Testis (tissue), 3 donors: Measurements from ENCODE around the gene MYL7. TPM values are rescaled to one million over a fixed set of nuclear protein-coding genes. Genes with fewer than 3 reads are reported as not detected.

Source experiments
- DNase-seq: peaks from one replicate; pipeline ENCODE4 v3.0.0-alpha.2; 2019
- H3K27ac ChIP-seq, 2 donors: fragments of 200-600 bp; sonication (generic); one replicate each; pipeline ENCODE4 v1.5.1; 2019
- H3K27me3 ChIP-seq: fragments of 200-600 bp; sonication (generic); one replicate; pipeline ENCODE4 v1.5.1; 2019
- H3K36me3 ChIP-seq: fragments of 200-600 bp; sonication (generic); one replicate; pipeline ENCODE4 v1.5.1; 2017; ENCODE audit warnings: low read depth; ENCODE audit errors: missing control alignments
- H3K4me1 ChIP-seq: fragments of 200-600 bp; sonication (generic); one replicate; pipeline ENCODE4 v1.5.1; 2019
- H3K4me3 ChIP-seq, 2 donors: fragments of 200-600 bp; sonication (generic); one replicate each; pipeline ENCODE4 v1.5.1; 2017 to 2019
- H3K9me3 ChIP-seq: fragments of 200-600 bp; sonication (generic); one replicate; pipeline ENCODE4 v1.5.1; 2017
- CTCF ChIP-seq, 3 experiments: fragments of 450-650 bp in 2 of 3; fragments of 200-600 bp in 1 of 3; sonication (generic) in 1 of 3; IDR thresholded peaks; one replicate each; pipeline ENCODE4 v1.5.1; 2016 to 2019; ENCODE audit warnings: antibody characterized with exemption in 3 of 3, mild to moderate bottlenecking in 2 of 3, moderate library complexity in 1 of 3
- POLR2A ChIP-seq: fragments of 450-650 bp; IDR thresholded peaks from one replicate; pipeline ENCODE4 v1.6.1; 2017; ENCODE audit warnings: antibody characterized with exemption, mild to moderate bottlenecking, moderate library complexity
- WGBS, 2 donors: methylation state at CpG; one replicate each; pipeline ENCODE4 v1.1.5; 2018; 5-methylcytosine and 5-hydroxymethylcytosine counted together
- intact Hi-C: fragments of 100-400 bp; cut with DNase I; formaldehyde crosslinking; loops from one replicate; pipeline ENCODE4 v1.15.1; 2023; ENCODE audit warnings: low total_unique reads
- polyA plus RNA-seq: library from polyadenylated mRNA; stranded (reverse); fragments of 350-450 nt; fragmentation: Illumina TruSeq; extraction: RNeasy Lipid Tissue Mini Kit (QIAGEN cat#74804); gene quantifications from one replicate; pipeline ENCODE4 v1.2.3, GENCODE V29; 2014; ENCODE audit warnings: low read depth, low replicate concordance; ENCODE audit not compliant: insufficient read depth
- total RNA-seq, 2 donors: library from RNA; depleted of rRNA; stranded (reverse); fragments of >200 nt; gene quantifications; one replicate each; pipeline ENCODE4 v1.2.3, GENCODE V29; 2016

Gene MYL7
- total and polyA plus RNA-seq, 3 donors from 2014 or later, result 1.5 to 1.7 TPM; not detected in 1

- no peak overlapping the region for H3K4me3 ChIP-seq
- no peaks in the 10 kb centered on the region for H3K27me3 ChIP-seq
- 82 to 90% methylated on average over 11 to 24 of the region's 25 CpGs for WGBS, 2 donors
- TF ChIP-seq CTCF (IDR thresholded peaks at IDR 0.05), result no peak
- no peak for TF ChIP-seq POLR2A
- intact Hi-C loops, result no loop called here
- H3K36me3 ChIP-seq, result no peaks in the 10 kb centered on the region
- no peaks in the 10 kb centered on the region for H3K4me1 ChIP-seq
- no peaks in the 10 kb centered on the region for H3K9me3 ChIP-seq
- no peak overlapping the region for H3K27ac ChIP-seq
- no peak for DNase-seq
Measured at GRCh38 chr7:44116789-44117666, 24.1 kb downstream of the MYL7 start.

- Histone ChIP-seq H3K36me3 (no peaks in the 10 kb centered on the region), H3K27ac (no peak overlapping the region), H3K9me3 (no peaks in the 10 kb centered on the region), H3K4me1 (no peaks in the 10 kb centered on the region), H3K4me3 (no peak overlapping the region), H3K27me3 (no peaks in the 10 kb centered on the region)
- no peak for DNase-seq
- TF ChIP-seq POLR2A (no peak), CTCF (IDR thresholded peaks at IDR 0.05) (no peak)
- WGBS, 2 donors, result 80 to 91% methylated on average over 3 to 17 of the region's 17 CpGs
- intact Hi-C loops, result no loop called here
Measured at GRCh38 chr7:44116087-44116788, 24.9 kb downstream of the MYL7 start.

GRCh38 chr7:44114586-44115310, 26.4 kb downstream of the MYL7 start:
- H3K27me3 ChIP-seq, result no peaks in the 10 kb centered on the region
- H3K4me3 ChIP-seq, result no peak overlapping the region
- TF ChIP-seq POLR2A, result no peak
- TF ChIP-seq CTCF (IDR thresholded peaks at IDR 0.05), result no peak
- H3K9me3 ChIP-seq, result no peaks in the 10 kb centered on the region
- H3K36me3 ChIP-seq, result no peaks in the 10 kb centered on the region
- peak; percentile 26 for DNase-seq
- 67 to 79% methylated on average over 4 to 12 of the region's 12 CpGs for WGBS, 2 donors
- intact Hi-C loops, result no loop called here
- H3K27ac ChIP-seq, result no peak overlapping the region
- H3K4me1 ChIP-seq, result no peaks in the 10 kb centered on the region

GRCh38 chr7:44113764-44114354, 27.3 kb downstream of the MYL7 start:
- no peaks in the 10 kb centered on the region for H3K4me1 ChIP-seq
- no peak overlapping the region for H3K4me3 ChIP-seq
- TF ChIP-seq POLR2A (no peak), CTCF (IDR thresholded peaks at IDR 0.05) (no peak)
- no peak for DNase-seq
- no peaks in the 10 kb centered on the region for H3K36me3 ChIP-seq
- 78 to 85% methylated on average over 10 to 24 of the region's 24 CpGs for WGBS, 2 donors
- H3K9me3 ChIP-seq, result no peaks in the 10 kb centered on the region
- intact Hi-C loops, result no loop called here
- H3K27ac ChIP-seq, result no peak overlapping the region
- H3K27me3 ChIP-seq, result no peaks in the 10 kb centered on the region
